ENCODE measurements around the gene SP100.
"Not testable (repeated sequence)": the region's sequence is repeated elsewhere in the genome, so short reads cannot be mapped to it uniquely, and the experiment has no call there.

Gene SP100

DNA sequence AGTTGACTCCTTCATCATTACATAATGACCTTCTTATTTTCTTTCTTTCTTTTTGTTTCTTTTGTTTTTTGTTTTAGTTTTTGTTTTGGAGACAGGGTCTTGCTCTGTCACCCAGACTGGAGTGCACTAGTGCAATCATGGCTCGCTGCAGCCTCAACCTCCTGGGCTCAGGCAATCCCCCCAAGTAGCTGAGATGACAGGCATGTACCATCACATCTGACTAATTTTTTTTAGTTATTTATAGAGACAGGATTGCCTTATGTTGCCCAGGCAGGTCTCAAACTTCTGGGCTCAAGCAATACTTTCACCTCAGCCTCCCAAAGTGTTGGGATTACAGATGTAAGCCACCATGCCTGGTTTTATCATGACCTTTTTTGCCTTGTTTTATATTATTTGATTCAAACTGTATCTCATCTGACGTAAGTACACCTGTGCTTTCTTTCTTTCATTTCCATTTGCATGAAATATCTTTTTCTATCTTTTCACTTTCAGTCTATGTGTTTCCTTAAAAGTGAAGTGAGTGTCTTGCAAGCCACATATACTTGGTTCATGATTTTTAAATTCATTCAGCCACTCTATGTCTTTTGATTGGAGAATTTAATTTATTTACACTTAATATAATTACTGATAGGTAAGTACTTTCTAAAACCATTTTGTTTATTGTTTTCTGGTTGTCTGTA, 39.1 kb downstream of the SP100 start:
- intact Hi-C loops (cut with micrococcal nuclease), result no loop called here
- Mint-ChIP-seq H3K9me3 (peaks cover 56% of the 10 kb centered on the region), H3K4me1 (ENCODE audit: low read depth) (peaks cover 60% of the 10 kb centered on the region), H3K27me3 (no peaks in the 10 kb centered on the region), H3K27ac (no peak overlapping the region), H3K4me3 (no peak overlapping the region), H3K36me3 (ENCODE audit: low read depth) (peaks cover 99% of the 10 kb centered on the region)

DNA sequence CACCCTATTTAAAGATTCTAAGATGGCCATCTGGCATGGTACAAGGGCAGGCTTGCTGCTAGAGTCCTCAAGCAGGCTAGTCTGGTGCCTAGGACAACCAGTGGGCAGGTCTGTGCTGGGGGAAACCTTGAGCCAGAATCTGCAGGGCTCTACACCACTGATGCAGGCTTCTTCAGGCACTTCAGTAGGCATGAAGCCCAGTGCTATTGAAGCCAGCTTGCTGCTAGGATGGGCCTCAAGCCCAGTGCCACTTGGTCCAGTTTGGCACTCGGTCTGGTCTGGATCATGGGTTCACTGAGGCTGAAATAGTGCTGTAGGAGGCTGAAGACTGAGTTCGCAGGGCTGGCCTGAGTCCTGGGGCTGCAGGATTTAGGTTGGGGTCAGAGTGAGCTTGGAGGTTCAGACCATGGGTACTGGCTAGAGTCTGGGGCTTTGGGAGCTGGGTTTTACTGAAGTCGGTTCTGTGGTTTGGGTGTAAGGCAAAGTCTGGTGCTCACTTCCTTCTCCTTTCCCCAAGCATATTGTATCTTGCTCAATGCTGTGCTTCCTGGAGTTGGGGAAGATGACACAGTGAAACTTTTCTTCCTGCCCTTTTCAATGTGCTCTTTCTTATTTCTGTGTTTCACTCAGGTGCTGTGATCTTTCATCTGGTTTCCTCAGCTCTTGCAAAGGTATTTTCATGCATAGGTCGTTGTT, 41.2 kb downstream of the SP100 start:
- intact Hi-C loops (cut with micrococcal nuclease), result no loop called here
- Mint-ChIP-seq H3K4me1 (ENCODE audit: low read depth) (peaks cover 61% of the 10 kb centered on the region), H3K27me3 (no peaks in the 10 kb centered on the region), H3K27ac (peak overlapping the region; percentile 51), H3K9me3 (peaks cover 54% of the 10 kb centered on the region), H3K4me3 (no peak overlapping the region), H3K36me3 (ENCODE audit: low read depth) (peaks cover 99% of the 10 kb centered on the region)

DNA sequence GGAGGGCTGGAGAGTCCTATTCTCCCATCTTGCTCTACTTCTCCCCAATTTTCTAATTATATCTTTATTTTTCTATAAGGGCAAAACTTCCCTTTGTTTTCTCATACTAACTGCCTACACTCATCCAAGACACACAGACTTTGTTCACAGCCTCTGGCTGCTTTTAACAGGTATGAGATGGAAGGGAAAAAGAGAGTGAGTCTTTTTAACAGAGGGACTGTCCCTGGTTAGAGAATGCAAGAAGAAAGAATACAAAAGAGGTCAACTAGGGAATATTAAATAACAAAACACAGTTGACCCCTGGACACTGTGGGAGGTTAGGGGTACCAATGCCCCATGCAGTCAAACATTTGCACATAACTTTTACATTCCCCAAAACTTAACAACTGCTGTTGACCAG, 41.8 kb downstream of the SP100 start:
- H3K4me1 Mint-ChIP-seq (ENCODE audit: low read depth), result peaks cover 61% of the 10 kb centered on the region
- intact Hi-C loops (cut with micrococcal nuclease), result no loop called here
- H3K27me3 Mint-ChIP-seq, result no peaks in the 10 kb centered on the region
- H3K9me3 Mint-ChIP-seq, result peaks cover 48% of the 10 kb centered on the region
- H3K36me3 Mint-ChIP-seq (ENCODE audit: low read depth), result peaks cover 99% of the 10 kb centered on the region
- H3K27ac Mint-ChIP-seq, result no peak overlapping the region
- H3K4me3 Mint-ChIP-seq, result no peak overlapping the region

DNA sequence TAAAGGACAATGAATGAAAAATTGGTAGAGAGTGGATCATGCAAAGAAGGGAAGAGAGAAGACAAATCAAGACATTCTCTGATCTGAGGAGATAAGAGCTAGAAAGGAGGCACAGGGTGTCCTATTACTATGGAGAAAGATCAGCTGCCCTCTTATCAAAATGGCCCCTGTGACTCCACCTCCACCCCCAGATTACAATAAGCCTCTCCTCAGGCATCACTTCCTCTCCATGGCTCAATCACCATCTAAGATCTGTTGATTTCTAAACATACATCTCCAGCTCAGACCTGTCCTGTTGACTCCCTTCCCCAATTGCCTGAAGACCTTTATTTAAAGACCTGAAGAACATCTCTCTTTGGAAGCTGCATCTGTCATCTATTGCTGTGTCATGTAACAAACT, 43.2 kb downstream of the SP100 start:
- Mint-ChIP-seq H3K36me3 (ENCODE audit: low read depth) (peaks cover 95% of the 10 kb centered on the region), H3K27me3 (no peaks in the 10 kb centered on the region), H3K4me1 (ENCODE audit: low read depth) (peaks cover 56% of the 10 kb centered on the region), H3K27ac (no peak overlapping the region), H3K9me3 (peaks cover 38% of the 10 kb centered on the region), H3K4me3 (no peak overlapping the region)
- intact Hi-C loops (cut with micrococcal nuclease), result no loop called here

DNA sequence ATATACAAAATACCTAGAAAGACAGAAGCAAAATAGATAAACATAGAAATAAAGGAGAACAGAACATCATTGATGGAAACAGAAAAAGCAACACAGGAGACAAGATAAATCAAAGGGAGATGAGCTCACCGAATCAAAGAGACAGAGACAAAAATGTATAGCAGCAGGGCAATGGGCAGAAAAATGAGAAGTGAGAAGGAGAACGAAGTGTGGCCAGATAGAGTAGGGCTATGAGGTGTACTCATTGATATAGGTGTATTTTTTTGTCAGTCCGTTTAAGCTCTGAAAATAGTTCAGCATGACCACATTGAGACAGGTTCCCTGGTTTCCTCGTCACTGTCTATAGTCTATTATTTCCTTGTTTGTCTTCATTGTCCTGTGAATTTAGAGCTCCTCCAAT, 55.1 kb downstream of the SP100 start:
- Mint-ChIP-seq H3K36me3 (ENCODE audit: low read depth) (peaks cover 92% of the 10 kb centered on the region), H3K4me1 (ENCODE audit: low read depth) (peaks cover 28% of the 10 kb centered on the region), H3K9me3 (peaks cover 5% of the 10 kb centered on the region), H3K27ac (no peak overlapping the region), H3K4me3 (no peak overlapping the region), H3K27me3 (no peaks in the 10 kb centered on the region)
- intact Hi-C loops (cut with micrococcal nuclease), result no loop called here

DNA sequence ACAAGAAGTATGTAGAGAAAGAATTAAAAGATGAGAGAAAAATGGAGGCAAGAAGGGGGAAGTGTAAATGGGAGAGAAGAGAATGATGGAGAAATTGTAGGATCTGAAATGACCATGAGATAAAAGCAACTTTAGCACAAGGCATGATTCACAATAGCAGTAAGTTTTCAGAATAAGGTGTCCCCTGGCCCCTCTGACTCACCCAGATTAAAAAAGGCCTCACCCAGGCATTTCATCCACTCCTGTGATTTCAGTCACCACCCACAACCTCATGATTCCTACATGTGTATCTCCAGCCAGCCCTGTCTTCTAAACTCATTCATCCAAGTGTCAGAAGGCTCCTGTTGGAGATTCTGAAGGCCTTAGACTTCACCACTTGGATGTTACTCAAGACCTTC, 56.6 kb downstream of the SP100 start:
- H3K4me3 Mint-ChIP-seq, result no peak overlapping the region
- peaks cover 5% of the 10 kb centered on the region for H3K9me3 Mint-ChIP-seq
- H3K27ac Mint-ChIP-seq, result peak overlapping the region; percentile 4
- peaks cover 28% of the 10 kb centered on the region for H3K4me1 Mint-ChIP-seq (ENCODE audit: low read depth)
- intact Hi-C loops (cut with micrococcal nuclease), result no loop called here
- peaks cover 89% of the 10 kb centered on the region for H3K36me3 Mint-ChIP-seq (ENCODE audit: low read depth)
- H3K27me3 Mint-ChIP-seq, result no peaks in the 10 kb centered on the region

DNA sequence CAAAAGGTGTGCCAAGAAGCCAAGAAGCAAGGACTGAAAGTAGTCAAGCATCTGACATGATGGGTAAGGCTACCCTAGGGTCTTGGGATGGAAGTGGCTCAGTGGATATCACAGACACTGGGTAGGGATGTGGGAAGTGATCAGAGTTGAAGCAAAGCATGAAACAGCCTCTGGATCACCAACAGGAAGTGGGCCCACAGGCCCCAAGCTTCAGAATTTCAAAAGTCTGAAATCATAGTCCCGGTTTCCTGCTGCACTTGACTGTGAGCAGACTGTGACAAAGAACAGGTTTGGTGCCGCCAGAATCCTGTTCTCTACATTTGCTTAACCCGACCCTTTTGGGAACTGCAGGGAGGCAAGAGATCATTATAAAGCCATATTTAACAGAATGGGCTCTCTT, 57.4 kb downstream of the SP100 start:
- no peak overlapping the region for H3K4me3 Mint-ChIP-seq
- no peaks in the 10 kb centered on the region for H3K27me3 Mint-ChIP-seq
- H3K36me3 Mint-ChIP-seq (ENCODE audit: low read depth), result peaks cover 89% of the 10 kb centered on the region
- H3K9me3 Mint-ChIP-seq, result peaks cover 5% of the 10 kb centered on the region
- peaks cover 28% of the 10 kb centered on the region for H3K4me1 Mint-ChIP-seq (ENCODE audit: low read depth)
- no peak overlapping the region for H3K27ac Mint-ChIP-seq
- intact Hi-C loops (cut with micrococcal nuclease), result no loop called here

DNA sequence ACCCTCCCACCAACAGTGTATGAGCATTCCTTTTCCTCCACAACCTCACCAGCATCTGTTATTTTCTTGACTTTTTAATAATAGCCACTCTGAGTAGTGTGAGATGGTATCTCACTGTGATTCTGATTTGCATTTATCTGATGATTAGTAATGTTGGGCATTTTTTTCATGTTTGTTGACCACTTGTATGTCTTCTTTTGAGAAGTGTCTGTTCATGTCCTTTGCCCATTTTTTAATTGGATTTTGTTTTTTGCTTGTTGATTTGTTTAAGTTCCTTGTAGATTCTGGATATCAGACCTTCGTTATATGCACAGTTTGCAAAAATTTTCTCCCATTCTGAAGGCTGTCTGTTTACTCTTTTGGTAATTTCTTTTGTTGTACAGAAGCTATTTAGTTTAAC, 59.1 kb downstream of the SP100 start:
- no peak overlapping the region for H3K4me3 Mint-ChIP-seq
- peaks cover 90% of the 10 kb centered on the region for H3K36me3 Mint-ChIP-seq (ENCODE audit: low read depth)
- intact Hi-C loops (cut with micrococcal nuclease), result no loop called here
- H3K4me1 Mint-ChIP-seq (ENCODE audit: low read depth), result peaks cover 28% of the 10 kb centered on the region
- H3K9me3 Mint-ChIP-seq, result peaks cover 5% of the 10 kb centered on the region
- no peaks in the 10 kb centered on the region for H3K27me3 Mint-ChIP-seq
- H3K27ac Mint-ChIP-seq, result no peak overlapping the region

DNA sequence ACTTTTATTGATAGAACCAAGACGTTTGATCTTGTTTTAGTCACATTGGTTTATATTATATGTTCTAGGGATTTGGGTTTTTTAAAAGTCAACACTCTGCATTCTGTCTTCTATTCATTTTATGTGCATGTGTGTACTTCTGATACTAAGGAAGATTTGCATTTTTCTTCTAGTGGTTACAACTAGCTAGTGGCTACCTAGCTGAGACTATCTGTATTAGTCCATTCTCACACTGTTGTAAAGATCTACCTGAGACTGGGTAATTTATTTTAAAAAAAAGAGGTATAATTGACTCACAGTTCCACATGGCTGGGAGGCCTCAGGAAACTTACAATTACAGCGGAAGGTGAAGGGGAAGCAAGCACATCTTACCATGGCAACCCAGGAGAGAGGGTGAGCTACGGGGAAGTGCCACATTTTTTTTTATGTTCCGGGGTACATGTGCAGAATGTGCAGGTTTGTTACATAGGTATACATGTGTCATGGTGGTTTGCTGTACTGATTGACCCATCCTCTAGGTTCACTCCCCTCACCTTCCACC, 69.9 kb downstream of the SP100 start:
- peaks cover 2% of the 10 kb centered on the region for H3K4me1 Mint-ChIP-seq (ENCODE audit: low read depth)
- H3K36me3 Mint-ChIP-seq (ENCODE audit: low read depth), result peaks cover 95% of the 10 kb centered on the region
- peaks cover 16% of the 10 kb centered on the region for H3K9me3 Mint-ChIP-seq
- intact Hi-C loops (cut with micrococcal nuclease), result no loop called here
- no peaks in the 10 kb centered on the region for H3K27me3 Mint-ChIP-seq
- H3K4me3 Mint-ChIP-seq, result no peak overlapping the region
- H3K27ac Mint-ChIP-seq, result no peak overlapping the region

DNA sequence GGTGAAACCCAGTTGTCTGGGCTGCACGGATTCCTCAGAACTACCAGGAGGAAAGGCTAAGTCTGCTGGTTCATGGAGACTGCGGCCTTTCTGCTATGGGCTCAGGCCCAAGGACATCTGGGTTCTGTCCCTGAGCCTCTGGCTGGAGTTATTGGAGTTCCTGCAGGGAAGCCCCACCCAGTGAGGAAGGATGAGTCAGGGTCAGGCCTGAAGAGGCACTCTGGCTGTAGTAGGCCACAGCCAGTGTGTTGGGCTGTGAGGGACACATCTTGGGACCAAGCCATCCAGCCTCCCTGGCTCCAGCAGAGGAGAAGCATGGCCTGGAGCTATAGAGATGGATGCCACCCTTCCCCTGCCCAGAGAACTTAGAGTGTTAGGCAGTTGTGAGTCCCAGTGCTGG, 75.2 kb downstream of the SP100 start:
- intact Hi-C loops (cut with micrococcal nuclease); H3K4me3 Mint-ChIP-seq; H3K27me3 Mint-ChIP-seq; H3K27ac Mint-ChIP-seq: not testable (repeated sequence)
- peaks cover 96% of the 10 kb centered on the region for H3K36me3 Mint-ChIP-seq (ENCODE audit: low read depth)
- peaks cover 16% of the 10 kb centered on the region for H3K9me3 Mint-ChIP-seq
- peaks cover 19% of the 10 kb centered on the region for H3K4me1 Mint-ChIP-seq (ENCODE audit: low read depth)

DNA sequence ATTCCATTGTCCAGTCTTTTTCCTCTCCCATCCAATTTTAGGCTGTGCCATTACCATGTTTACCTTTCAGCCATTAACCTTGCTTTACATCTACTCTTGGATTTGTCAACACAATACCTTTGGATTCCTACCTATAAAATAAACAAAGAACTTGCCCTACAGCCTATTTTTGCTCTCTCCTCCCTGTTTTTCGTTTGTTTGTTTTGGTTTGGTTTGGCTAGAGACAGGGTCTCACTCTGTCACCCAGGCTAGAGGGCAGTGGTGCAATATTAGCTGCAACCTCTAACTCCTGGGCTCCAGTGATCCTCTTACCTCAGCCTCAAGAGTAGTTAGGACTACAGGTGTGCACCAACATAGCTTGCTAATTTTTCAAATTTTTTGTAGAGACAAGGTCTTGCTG, 76.1 kb downstream of the SP100 start:
- Mint-ChIP-seq H3K4me3 (no peak overlapping the region), H3K27ac (no peak overlapping the region), H3K4me1 (ENCODE audit: low read depth) (peaks cover 20% of the 10 kb centered on the region), H3K9me3 (peaks cover 16% of the 10 kb centered on the region), H3K36me3 (ENCODE audit: low read depth) (peaks cover 93% of the 10 kb centered on the region), H3K27me3 (no peaks in the 10 kb centered on the region)
- intact Hi-C loops (cut with micrococcal nuclease), result no loop called here

DNA sequence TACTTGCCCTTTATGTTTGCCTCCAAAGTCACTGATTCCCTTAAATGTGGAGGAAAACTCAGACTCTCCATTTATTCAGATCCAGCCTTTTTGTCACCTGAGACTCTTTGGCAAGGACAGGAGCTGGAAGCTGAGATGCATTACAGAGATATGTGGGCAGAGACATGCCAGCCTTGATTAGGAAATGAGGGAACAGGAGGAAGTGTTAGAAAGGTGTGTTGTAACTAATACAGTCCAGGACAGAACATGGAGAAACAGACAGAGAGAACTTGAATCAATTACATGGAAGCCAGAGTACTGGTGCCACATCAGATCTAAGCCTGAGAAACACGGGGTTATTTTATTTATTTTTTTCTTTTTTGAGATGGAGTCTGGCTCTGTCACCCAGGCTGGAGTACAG, 79.0 kb downstream of the SP100 start:
- intact Hi-C loops (cut with micrococcal nuclease), result no loop called here
- peaks cover 88% of the 10 kb centered on the region for H3K36me3 Mint-ChIP-seq (ENCODE audit: low read depth)
- peaks cover 20% of the 10 kb centered on the region for H3K4me1 Mint-ChIP-seq (ENCODE audit: low read depth)
- no peak overlapping the region for H3K4me3 Mint-ChIP-seq
- no peak overlapping the region for H3K27ac Mint-ChIP-seq
- H3K27me3 Mint-ChIP-seq, result no peaks in the 10 kb centered on the region
- H3K9me3 Mint-ChIP-seq, result peaks cover 2% of the 10 kb centered on the region

DNA sequence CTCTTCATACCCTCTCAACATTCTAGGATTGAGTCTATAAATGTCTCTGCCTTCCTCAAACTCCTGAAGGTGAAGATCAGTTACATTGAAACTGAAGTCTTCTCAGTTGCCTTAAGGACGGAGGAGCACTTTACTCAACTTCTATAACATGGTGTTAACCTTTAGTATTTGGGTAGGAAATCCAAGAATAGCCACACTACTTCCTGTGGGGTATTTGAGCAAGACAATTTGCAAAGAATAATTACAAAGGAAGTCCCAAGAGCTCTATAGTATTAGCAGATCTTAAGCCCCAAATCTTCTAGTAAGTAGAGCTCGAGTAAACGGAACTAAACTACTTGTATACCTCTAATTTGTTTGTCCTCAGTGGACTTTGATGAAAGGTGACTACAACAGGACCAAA, 80.9 kb downstream of the SP100 start:
- Mint-ChIP-seq H3K27ac (no peak overlapping the region), H3K9me3 (no peaks in the 10 kb centered on the region), H3K4me3 (no peak overlapping the region), H3K4me1 (ENCODE audit: low read depth) (peaks cover 14% of the 10 kb centered on the region), H3K27me3 (no peaks in the 10 kb centered on the region), H3K36me3 (ENCODE audit: low read depth) (peaks cover 88% of the 10 kb centered on the region)
- intact Hi-C loops (cut with micrococcal nuclease), result no loop called here

DNA sequence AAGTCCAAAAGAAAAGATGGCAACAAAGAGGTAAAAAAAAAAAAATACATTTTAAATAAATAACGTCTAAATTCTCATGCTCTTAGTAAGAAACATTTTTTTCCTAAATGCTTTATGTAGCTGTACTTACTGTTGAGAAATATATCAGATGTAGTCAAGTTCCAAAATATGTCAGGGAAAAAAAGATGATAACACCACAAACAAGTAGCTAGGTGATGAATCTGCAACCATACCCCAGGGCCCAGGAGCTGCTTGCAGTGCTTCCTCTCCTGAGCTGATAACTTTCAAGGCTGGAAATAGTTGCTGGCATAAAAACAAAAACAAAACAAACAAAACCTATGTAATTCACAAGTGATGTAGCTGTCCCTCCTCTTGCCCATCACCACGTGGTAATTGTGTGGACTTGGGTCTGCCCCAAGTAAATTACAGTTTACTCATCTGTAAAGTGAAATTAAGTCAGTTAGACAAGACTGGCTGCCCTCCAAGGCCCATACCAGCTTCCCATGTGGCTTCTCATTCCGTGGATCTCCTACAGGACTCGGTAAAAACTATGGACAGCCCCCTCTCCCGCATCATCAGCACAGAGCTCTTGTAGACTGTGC, 82.6 kb downstream of the SP100 start:
- Mint-ChIP-seq H3K4me3 (no peak overlapping the region), H3K27ac (no peak overlapping the region), H3K27me3 (no peaks in the 10 kb centered on the region), H3K36me3 (ENCODE audit: low read depth) (peaks cover 90% of the 10 kb centered on the region), H3K9me3 (no peaks in the 10 kb centered on the region), H3K4me1 (ENCODE audit: low read depth) (peaks cover 14% of the 10 kb centered on the region)
- intact Hi-C loops (cut with micrococcal nuclease), result no loop called here

All from dendritic cell treated with granulocyte-macrophage colony-stimulating factor and Interleukin-4, amounts not matched to agents 40 ng/mL and 50 ng/mL, for 4 days (primary cell).